H9 (cell line): ENCODE results near the gene AKAP7. TPM values are rescaled to one million over a fixed set of nuclear protein-coding genes. Genes with fewer than 3 reads are reported as not detected.

Experiments
- DNase-seq: peaks from one replicate; pipeline ENCODE4 v3.0.0-alpha.2; 2017
- H2AFZ ChIP-seq: one replicate; pipeline ENCODE4 v1.6.1; 2013; ENCODE audit warnings: mild to moderate bottlenecking, low read length, control low read depth, moderate library complexity
- H2AK5ac ChIP-seq: 2 replicates; pipeline ENCODE4 v1.6.1; 2013; ENCODE audit warnings: low read length, control low read depth, mixed read lengths; ENCODE audit not compliant: insufficient read length
- H2BK120ac ChIP-seq: one replicate; pipeline ENCODE4 v1.6.1; 2013; ENCODE audit warnings: low read depth, mild to moderate bottlenecking, low read length, control low read depth, inconsistent platforms; ENCODE audit not compliant: poor library complexity, severe bottlenecking
- H2BK12ac ChIP-seq: 2 replicates; pipeline ENCODE4 v1.6.1; 2013; ENCODE audit warnings: low read length, control low read depth, mixed read lengths, low read depth; ENCODE audit not compliant: insufficient read length
- H2BK15ac ChIP-seq: 2 replicates; pipeline ENCODE4 v1.6.1; 2013; ENCODE audit warnings: low read depth, low read length, control low read depth
- H2BK20ac ChIP-seq: one replicate; pipeline ENCODE4 v1.6.1; 2013; ENCODE audit warnings: low read depth, mild to moderate bottlenecking, low read length, control low read depth, inconsistent platforms; ENCODE audit not compliant: poor library complexity, severe bottlenecking
- H2BK5ac ChIP-seq: 2 replicates; pipeline ENCODE4 v1.6.1; 2013; ENCODE audit warnings: low read length, control low read depth, mixed read lengths; ENCODE audit not compliant: insufficient read length
- H3K14ac ChIP-seq: 2 replicates; pipeline ENCODE4 v1.6.1; 2013; ENCODE audit warnings: low read length, control low read depth; ENCODE audit not compliant: insufficient read depth
- H3K18ac ChIP-seq: 2 replicates; pipeline ENCODE4 v1.6.1; 2013; ENCODE audit warnings: low read depth, mild to moderate bottlenecking, mixed read lengths, low read length, control low read depth; ENCODE audit not compliant: insufficient read length
- H3K23ac ChIP-seq: 2 replicates; pipeline ENCODE4 v1.6.1; 2013; ENCODE audit warnings: low read length, control low read depth, mixed read lengths, low read depth; ENCODE audit not compliant: insufficient read length
- H3K23me2 ChIP-seq: 2 replicates; pipeline ENCODE4 v1.6.1; 2013; ENCODE audit warnings: low read depth, mild to moderate bottlenecking, mixed read lengths, low read length, control low read depth; ENCODE audit not compliant: insufficient read length, poor library complexity, severe bottlenecking
- H3K27ac ChIP-seq: 2 replicates; pipeline ENCODE4 v1.5.1; 2013; ENCODE audit warnings: low read length, control low read depth, mixed read lengths, low read depth; ENCODE audit not compliant: insufficient read length
- H3K27me3 ChIP-seq: 2 replicates; pipeline ENCODE4 v1.6.1; 2013; ENCODE audit warnings: low read length, control low read depth, inconsistent platforms; ENCODE audit not compliant: insufficient read depth
- H3K4ac ChIP-seq: 2 replicates; pipeline ENCODE4 v1.6.1; 2013; ENCODE audit warnings: low read depth, mild to moderate bottlenecking, control low read depth, inconsistent platforms, low read length, moderate library complexity
- H3K4me1 ChIP-seq: 2 replicates; pipeline ENCODE4 v1.6.1; 2013; ENCODE audit warnings: low read length, control low read depth, inconsistent platforms; ENCODE audit not compliant: insufficient read depth
- H3K4me2 ChIP-seq: 2 replicates; pipeline ENCODE4 v1.6.1; 2013; ENCODE audit warnings: low read length, control low read depth, mixed read lengths; ENCODE audit not compliant: insufficient read length, insufficient read depth
- H3K56ac ChIP-seq: 2 replicates; pipeline ENCODE4 v1.6.1; 2013; ENCODE audit warnings: low read depth, mild to moderate bottlenecking, mixed read lengths, low read length, control low read depth; ENCODE audit not compliant: insufficient read length
- H3K79me1 ChIP-seq: 2 replicates; pipeline ENCODE4 v1.6.1; 2013; ENCODE audit warnings: low read depth, mild to moderate bottlenecking, moderate library complexity, low read length, control low read depth, inconsistent platforms; ENCODE audit not compliant: insufficient read depth, poor library complexity, severe bottlenecking
- H3K79me2 ChIP-seq: 2 replicates; pipeline ENCODE4 v1.6.1; 2013; ENCODE audit warnings: low read length, control low read depth, inconsistent platforms; ENCODE audit not compliant: insufficient read depth
- H3K9ac ChIP-seq: 2 replicates; pipeline ENCODE4 v1.6.1; 2013; ENCODE audit warnings: low read length, control low read depth, mixed read lengths; ENCODE audit not compliant: insufficient read length; ENCODE audit errors: extremely low read depth
- H3K9me3 ChIP-seq: one replicate; pipeline ENCODE4 v1.6.1; 2013; ENCODE audit warnings: low read depth, low read length, inconsistent platforms; ENCODE audit not compliant: control insufficient read depth
- H3T11ph ChIP-seq: one replicate; pipeline ENCODE4 v1.6.1; 2013; ENCODE audit warnings: mild to moderate bottlenecking, low read length, control low read depth, inconsistent platforms
- H4K20me1 ChIP-seq: one replicate; pipeline ENCODE4 v1.6.1; 2013; ENCODE audit not compliant: control insufficient read depth, insufficient read length, insufficient read depth
- H4K5ac ChIP-seq: 2 replicates; pipeline ENCODE4 v1.6.1; 2013; ENCODE audit warnings: low read depth, mild to moderate bottlenecking, mixed read lengths, low read length, control low read depth; ENCODE audit not compliant: insufficient read length
- H4K8ac ChIP-seq: replicated peaks from 2 replicates; pipeline ENCODE4 v1.6.1; 2013; ENCODE audit warnings: low read length, control low read depth, mixed read lengths, low read depth; ENCODE audit not compliant: insufficient read length
- H4K91ac ChIP-seq: 2 replicates; pipeline ENCODE4 v1.6.1; 2013; ENCODE audit warnings: low read depth, mild to moderate bottlenecking, moderate library complexity, mixed read lengths, low read length, control low read depth; ENCODE audit not compliant: insufficient read length
- H3K27ac Mint-ChIP-seq, 3 experiments: 2 replicates in 2 of 3; 3 replicates in 1 of 3; pipeline ENCODE4 v1.8.0; 2020 to 2021; ENCODE audit warnings: mixed read lengths in 3 of 3, mild to moderate bottlenecking in 1 of 3, moderate library complexity in 1 of 3
- H3K27me3 Mint-ChIP-seq: 2 replicates; pipeline ENCODE4 v1.8.0; 2021; ENCODE audit warnings: low read depth, mild to moderate bottlenecking, moderate library complexity, mixed read lengths
- H3K36me3 Mint-ChIP-seq, 3 experiments: 2 replicates in 2 of 3; 3 replicates in 1 of 3; pipeline ENCODE4 v1.8.0; 2020 to 2021; ENCODE audit warnings: low read depth in 3 of 3, mixed read lengths in 3 of 3; ENCODE audit not compliant: insufficient read depth in 1 of 3
- H3K4me1 Mint-ChIP-seq, 2 experiments: 2 replicates each; pipeline ENCODE4 v1.8.0; 2020; ENCODE audit warnings: mixed read lengths in 2 of 2
- H3K4me3 Mint-ChIP-seq, 2 experiments: 2 replicates in 1 of 2; 3 replicates in 1 of 2; pipeline ENCODE4 v1.8.0; 2020 to 2021; ENCODE audit warnings: mild to moderate bottlenecking in 2 of 2, mixed read lengths in 2 of 2, moderate library complexity in 1 of 2
- H3K9me3 Mint-ChIP-seq, 2 experiments: 2 replicates in 1 of 2; 3 replicates in 1 of 2; pipeline ENCODE4 v1.8.0; 2020; ENCODE audit warnings: mild to moderate bottlenecking in 2 of 2, mixed read lengths in 2 of 2, moderate library complexity in 1 of 2
- CTCF ChIP-seq: fragments of 200-600 bp; sonication (generic); conservative IDR thresholded peaks from 3 replicates; pipeline ENCODE4 v1.8.0; 2021; ENCODE audit warnings: antibody characterized with exemption, mild to moderate bottlenecking
- WGBS: extraction: QIAGEN DNeasy Blood & Tissue Kit; methylation state at CpG from one replicate; pipeline ENCODE4 v1.1.7; 2013; ENCODE audit warnings: missing lambda C conversion rate, low lambda C conversion rate, mixed read lengths; ENCODE audit not compliant: insufficient read length; ENCODE audit errors: extremely low coverage; 5-methylcytosine and 5-hydroxymethylcytosine counted together
- total RNA-seq: library from RNA; stranded (reverse); gene quantifications from 2 replicates; pipeline ENCODE4 v1.2.1, GENCODE V29; 2021

AKAP7 gene
- total RNA-seq, 1 experiment from 2014 or later, result 9.8 TPM

- Histone ChIP-seq H3K79me1 (no peaks in the 10 kb centered on the region), H3K23ac (no peak overlapping the region), H3K4ac (no peak overlapping the region), H3K9ac (no peak overlapping the region), H3K4me1 (peaks cover 8% of the 10 kb centered on the region; the same call in 1 of the 2 replicates), H2BK15ac (no peak overlapping the region), H3K23me2 (no peaks in the 10 kb centered on the region), H4K91ac (no peak overlapping the region), H3K9me3 (no peaks in the 10 kb centered on the region), H2BK20ac (no peak overlapping the region), H2AK5ac (no peak overlapping the region), H3T11ph (no peak overlapping the region), H3K56ac (no peak overlapping the region), H3K4me2 (no peak overlapping the region), H3K79me2 (no peaks in the 10 kb centered on the region; the same call in 1 of the 2 replicates), H2AFZ (no peak overlapping the region), H4K5ac (no peak overlapping the region), H3K27me3 (no peaks in the 10 kb centered on the region), H2BK120ac (no peak overlapping the region), H4K8ac (no peak overlapping the region), H3K18ac (no peak overlapping the region), H3K27ac (no peak overlapping the region), H2BK12ac (no peak overlapping the region), H3K14ac (no peak overlapping the region), H4K20me1 (no peaks in the 10 kb centered on the region), H2BK5ac (no peak overlapping the region)
- no peak overlapping the region for H3K27ac Mint-ChIP-seq
- no peak overlapping the region for H3K4me3 Mint-ChIP-seq
- DNase-seq, result no peak
- TF ChIP-seq CTCF, result no peak
- no CpG with 5 or more reads among the region's 5 CpGs for WGBS
- peaks cover 6 to 11% (median 8%) of the 10 kb centered on the region in 3 experiments; a peak in 5 of 7 replicates for H3K36me3 Mint-ChIP-seq
- peaks cover 20 to 31% of the 10 kb centered on the region in 2 experiments for H3K4me1 Mint-ChIP-seq
- no peaks in the 10 kb centered on the region; a peak in 1 of 5 replicates for H3K9me3 Mint-ChIP-seq
- no peaks in the 10 kb centered on the region for H3K27me3 Mint-ChIP-seq
Observed at GRCh38 chr6:131282365-131282764, 147.1 kb downstream of the AKAP7 start.
